NT2/D1 (cell line): ENCODE measurements around the gene CCDC137.

ENCODE experiments used
- SUZ12 ChIP-seq: IDR thresholded peaks from 2 replicates; pipeline ENCODE4 v1.6.1; 2011; ENCODE audit not compliant: insufficient read length, insufficient read depth; ENCODE audit errors: extremely low read depth
- YY1 ChIP-seq: IDR thresholded peaks from 2 replicates; pipeline ENCODE4 v1.6.1; 2011; ENCODE audit not compliant: insufficient read length, insufficient read depth
- ZNF274 ChIP-seq: IDR thresholded peaks from 2 replicates; pipeline ENCODE4 v1.6.1; 2011; ENCODE audit warnings: mild to moderate bottlenecking, low read depth, low read length

- TF ChIP-seq YY1, result no peak
- no peak for TF ChIP-seq ZNF274
- TF ChIP-seq SUZ12, result no peak
Measured at GRCh38 chr17:81713556-81714411, 47.2 kb downstream of the CCDC137 start.
